Colon (tissue), 2 donors: ENCODE results near the gene THRB.

Source experiments
- FAIRE-seq: peaks from 2 replicates; lab custom pipeline; 2012; peaks lifted over from hg19 to GRCh38; lab: Jason Lieb, UNC
- donor health status: control.
- donor health status: control.

THRB gene

DNA sequence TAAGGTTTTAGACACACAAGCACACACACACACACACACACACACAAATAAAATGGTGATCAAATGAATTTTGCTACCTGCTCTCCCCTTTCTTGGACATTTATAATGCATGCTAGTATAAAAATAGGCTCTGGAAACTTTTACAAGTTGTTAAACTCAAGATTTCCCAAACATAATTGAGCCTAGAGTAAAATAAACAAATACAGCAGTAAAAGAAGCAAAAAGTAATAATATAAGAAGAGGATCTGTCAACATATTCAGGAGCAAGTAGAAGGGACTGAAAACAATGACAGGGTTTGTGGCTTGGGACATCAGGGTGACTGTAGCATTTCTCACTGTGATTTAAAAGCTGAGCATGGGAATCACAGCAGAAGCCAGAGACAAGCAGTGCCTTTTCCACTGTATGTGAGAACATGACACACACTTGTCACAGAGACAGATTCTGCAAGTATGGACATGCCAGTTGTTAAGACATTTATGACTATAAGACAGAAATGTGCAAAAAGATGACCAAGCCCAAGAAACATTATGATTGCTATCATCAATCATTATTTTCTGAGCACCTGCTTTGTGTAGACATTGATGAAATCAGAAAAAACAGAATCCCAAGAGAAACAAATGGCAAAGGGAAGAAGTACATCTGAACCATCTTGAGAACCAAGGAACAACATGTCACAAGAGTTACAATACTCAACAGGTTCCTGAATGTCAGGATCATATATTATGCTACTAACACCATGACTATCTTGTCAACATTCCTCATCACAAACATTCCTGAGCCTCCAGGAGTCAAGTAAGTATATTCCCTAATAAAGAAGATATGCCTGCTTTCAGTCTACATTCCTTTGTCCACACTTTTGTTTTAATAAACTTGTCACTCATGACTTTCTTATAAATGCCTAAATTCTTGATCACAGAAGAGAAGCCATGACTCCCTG is 7.1 kb downstream of the THRB start:
- no peak for FAIRE-seq

DNA sequence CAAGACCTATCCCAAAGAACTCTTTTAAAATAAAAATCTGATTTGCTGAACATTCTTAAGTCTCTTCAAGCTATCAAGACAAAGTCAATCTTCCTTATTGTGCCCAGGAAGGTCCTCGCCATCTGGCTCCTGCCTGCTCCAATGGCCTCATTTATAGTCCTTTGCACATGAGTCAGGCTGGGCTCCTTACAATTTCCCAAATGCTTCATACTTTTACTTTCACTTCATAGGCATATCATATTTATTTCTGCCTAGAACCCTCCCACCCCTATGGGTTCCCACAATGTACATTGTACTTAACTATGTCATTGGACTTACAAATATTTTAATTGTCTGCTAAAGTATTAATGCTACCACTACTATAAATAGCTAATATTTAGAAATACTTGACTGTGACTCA is 9.1 kb downstream of the THRB start:
- FAIRE-seq: no peak

- FAIRE-seq: no peak
These were observed 10.8 kb downstream of the THRB start for GRCh38 chr3:24483873-24484272.

GRCh38 chr3:24482096-24482705 is 12.4 kb downstream of the THRB start:
- FAIRE-seq: no peak

DNA sequence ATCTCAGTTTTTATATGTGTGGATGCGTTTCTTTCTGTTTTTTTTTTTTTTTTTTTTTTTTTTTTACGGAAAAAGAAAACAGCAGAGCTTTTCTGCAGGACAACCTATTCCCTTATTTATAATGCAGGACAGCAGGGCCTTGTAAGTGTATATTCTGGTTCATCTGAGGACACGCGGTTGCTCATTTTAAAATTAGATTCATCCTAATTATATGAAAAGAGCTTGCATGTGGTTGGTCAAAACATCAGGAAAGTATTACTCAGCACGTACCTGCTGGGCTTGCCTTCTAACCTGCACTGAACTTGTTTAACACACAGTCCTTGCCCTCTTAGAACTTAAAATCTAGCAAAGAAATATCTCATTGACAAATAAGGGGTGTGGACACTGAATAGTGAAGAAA is 13.5 kb downstream of the THRB start:
- FAIRE-seq: no peak

DNA sequence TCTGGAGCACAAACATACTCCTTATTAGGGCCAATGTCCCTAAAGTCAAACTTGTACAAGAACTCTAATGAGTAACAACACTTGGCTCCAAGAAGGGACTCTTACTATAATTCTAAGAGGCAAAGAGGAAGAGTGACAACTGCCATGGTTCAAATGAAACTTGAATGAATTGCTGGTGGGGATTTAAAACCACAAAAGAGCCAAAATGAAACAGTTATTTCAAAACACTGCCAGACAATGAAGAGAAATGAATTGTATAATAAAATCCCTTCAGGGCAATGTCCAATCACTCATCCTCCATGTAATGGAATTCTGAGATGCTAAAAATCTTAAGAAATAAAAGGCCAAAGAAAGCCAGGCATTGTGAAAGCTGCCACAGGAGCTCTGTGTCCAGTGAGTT is 14.2 kb downstream of the THRB start:
- no peak for FAIRE-seq

GRCh38 chr3:24479816-24480215 is 14.8 kb downstream of the THRB start:
- FAIRE-seq: no peak

DNA sequence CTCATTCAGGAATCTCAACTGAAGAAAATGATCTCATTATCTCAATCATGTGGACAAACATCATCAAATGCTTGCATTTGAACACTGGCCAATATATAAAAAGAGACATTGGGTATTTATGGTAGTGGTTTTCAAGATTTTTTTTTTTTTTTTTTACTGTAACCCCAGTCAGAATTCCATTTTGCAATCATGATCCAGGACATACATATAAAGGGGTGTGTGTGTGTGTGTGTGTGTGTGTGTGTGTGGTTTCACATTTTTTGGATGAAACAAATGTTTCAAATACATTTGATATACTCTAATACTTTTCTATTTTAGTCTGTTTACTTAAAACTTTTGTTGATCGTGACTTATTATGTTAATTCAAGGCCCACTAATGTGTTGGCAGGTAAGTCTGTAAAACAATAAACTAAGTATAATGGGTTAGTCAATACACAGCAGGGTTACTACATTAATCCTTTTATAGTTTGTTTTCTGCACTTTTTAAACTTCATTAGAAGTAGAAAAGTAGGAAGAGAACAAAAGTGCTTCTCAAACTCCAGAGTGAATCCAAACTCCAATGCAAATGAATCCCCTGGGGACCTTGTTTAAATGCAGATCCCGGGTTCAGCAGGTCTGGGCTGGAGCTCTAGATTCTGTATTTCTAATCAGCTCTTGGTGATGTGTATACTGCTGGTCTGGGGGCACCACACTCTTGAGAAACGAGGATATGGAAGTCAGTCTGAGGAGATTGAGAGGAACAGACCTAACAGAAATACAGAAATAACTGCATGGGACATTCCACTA is 17.6 kb downstream of the THRB start:
- no peak for FAIRE-seq

- no peak for FAIRE-seq
These were observed 18.7 kb downstream of the THRB start for GRCh38 chr3:24475925-24476324.

DNA sequence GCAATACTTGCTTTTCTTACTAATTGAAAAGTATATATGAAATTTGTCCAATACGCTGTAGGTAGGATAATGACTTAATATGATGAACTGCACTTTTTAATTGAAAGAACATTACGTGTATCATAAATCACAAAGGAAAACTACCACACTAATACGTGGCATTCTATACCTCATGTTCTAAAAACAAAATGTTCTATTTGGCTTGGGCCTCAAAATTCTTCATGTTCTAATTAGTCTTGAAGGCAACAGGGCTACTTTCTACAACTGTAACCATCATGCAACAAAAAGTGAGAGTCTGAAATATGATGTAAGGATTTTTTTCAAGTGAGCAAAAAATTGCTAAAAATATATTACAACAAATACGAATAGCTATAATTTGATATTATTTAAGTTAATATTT is 19.8 kb downstream of the THRB start:
- FAIRE-seq: no peak

GRCh38 chr3:24472358-24472757 is 22.3 kb downstream of the THRB start:
- no peak for FAIRE-seq

- FAIRE-seq: no peak
These were observed 23.2 kb downstream of the THRB start for GRCh38 chr3:24471486-24471885.

- no peak for FAIRE-seq
These were observed 24.4 kb downstream of the THRB start for GRCh38 chr3:24470277-24470676.

GRCh38 chr3:24464389-24464788 is 30.3 kb downstream of the THRB start:
- FAIRE-seq: no peak

- no peak for FAIRE-seq
These were observed 31.9 kb downstream of the THRB start for GRCh38 chr3:24462737-24463136.

DNA sequence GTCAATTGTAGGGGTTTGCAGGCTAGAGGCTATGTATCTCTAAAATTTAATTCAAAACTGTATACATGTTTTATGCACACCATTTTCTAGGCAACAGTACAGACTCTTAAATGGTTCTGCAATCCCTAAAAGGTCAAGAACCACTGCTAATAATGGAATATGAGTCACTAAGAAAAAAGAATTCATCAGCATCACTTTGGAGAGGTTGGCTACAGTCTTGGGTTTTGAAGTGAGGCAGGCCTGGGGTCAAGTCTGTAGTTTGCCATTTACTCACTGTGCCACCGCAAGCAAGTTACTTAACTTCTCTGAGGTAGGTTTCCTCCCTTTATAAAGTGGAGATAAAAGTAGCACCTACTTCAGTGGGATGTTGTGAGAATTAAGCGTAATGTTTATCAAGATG is 33.7 kb downstream of the THRB start:
- no peak for FAIRE-seq

DNA sequence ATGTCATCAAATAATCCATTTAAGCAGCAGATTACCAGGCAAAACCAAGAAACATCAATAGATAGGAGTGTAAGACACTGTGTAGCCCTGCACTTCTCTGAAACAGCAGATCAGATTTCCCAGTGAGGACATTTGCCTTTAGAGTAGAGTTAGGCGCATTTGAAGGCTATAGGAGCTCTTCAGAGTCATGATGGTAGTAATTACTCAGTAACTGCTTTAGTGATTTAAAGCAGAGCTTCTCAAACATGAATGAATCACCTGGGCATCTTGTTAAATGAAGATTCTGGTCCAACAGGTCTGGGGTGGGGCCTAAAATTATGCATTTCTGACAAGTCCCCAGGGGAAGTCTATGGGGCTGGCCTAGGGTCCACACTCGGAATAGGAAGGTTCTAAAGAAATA is 36.9 kb downstream of the THRB start:
- FAIRE-seq: no peak

DNA sequence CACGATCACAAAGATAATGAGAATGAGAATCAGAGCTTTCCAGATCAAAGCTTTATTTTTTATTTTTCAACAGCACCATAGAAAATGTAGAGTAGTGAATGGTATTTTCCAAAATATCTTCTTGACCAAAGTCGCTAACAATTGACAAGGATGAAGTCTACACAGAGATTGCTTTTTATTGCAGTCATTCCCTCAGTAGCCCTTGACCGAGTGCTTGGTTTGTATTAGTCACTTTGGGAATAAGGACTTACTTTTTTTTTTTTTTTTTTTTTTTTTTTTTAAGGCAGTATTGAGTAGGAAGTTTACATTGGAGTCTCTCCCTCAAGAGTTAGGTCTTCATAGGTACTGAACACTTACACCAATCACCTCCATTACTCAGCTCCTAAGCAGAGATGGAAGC is 39.8 kb downstream of the THRB start:
- no peak for FAIRE-seq

GRCh38 chr3:24454393-24454792 is 40.3 kb downstream of the THRB start:
- FAIRE-seq: peak; percentile 74

- no peak for FAIRE-seq
These were observed 43.1 kb downstream of the THRB start for GRCh38 chr3:24451461-24452099.

DNA sequence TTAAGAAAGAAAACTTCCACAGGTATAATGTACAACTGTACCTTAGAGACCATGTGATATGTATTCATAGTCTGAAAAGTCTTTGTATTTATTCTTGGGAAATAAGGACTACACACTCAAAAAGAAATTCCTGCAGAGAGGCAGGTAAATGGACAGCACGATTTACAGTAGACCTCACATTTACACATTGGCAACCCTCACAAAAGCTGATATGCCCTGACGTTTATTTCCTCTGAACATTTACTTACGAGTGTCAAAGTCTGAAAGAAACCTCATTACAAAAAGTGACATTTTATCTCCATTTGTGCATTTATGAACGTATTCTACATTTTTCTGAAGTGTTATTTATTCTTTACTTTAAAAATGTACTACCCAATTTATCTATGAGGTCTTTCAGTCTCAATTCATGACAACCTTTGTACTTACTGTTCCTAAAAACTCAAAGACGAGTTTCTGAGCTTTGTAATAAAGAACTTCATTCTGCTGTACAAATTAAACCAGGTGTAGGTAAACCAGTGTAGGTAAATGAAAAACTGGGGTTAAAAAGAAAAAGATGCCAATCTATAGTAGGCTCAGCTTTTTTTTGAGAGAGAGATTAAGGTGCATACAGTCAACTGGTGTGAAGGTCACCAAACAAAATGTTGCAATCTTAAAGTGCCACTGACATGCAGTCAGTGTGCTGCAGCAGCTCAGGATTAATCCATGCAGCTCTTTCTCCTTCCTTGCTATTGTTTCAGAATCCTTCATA is 44.3 kb downstream of the THRB start:
- FAIRE-seq: no peak

DNA sequence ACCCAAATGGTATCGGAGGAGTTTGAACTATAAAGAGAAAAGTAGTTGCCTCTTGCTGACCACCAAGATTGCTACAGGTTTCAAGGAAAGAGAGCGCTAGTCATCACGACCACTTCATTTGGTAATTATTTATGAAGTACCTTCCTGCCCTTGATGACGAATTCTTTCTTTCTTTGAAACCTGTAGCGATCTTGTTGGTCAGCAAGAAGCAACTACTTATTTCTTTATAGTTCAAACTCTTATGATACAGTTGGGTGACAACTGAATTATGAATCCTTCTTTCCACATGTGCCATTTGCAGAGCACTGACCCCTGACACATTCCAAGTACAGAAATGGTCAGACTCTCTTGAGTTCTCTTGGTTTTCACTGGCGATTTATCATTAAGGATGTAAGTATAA is 46.8 kb downstream of the THRB start:
- FAIRE-seq: no peak
